H9 (cell line): ENCODE results near the gene HAUS7. TPM values are rescaled to one million over a fixed set of nuclear protein-coding genes. Genes with fewer than 3 reads are reported as not detected.

Experiments
- DNase-seq: peaks from one replicate; pipeline ENCODE4 v3.0.0-alpha.2; 2017
- H2AFZ ChIP-seq: one replicate; pipeline ENCODE4 v1.6.1; 2013; ENCODE audit warnings: mild to moderate bottlenecking, low read length, control low read depth, moderate library complexity
- H2AK5ac ChIP-seq: 2 replicates; pipeline ENCODE4 v1.6.1; 2013; ENCODE audit warnings: low read length, control low read depth, mixed read lengths; ENCODE audit not compliant: insufficient read length
- H2BK120ac ChIP-seq: one replicate; pipeline ENCODE4 v1.6.1; 2013; ENCODE audit warnings: low read depth, mild to moderate bottlenecking, low read length, control low read depth, inconsistent platforms; ENCODE audit not compliant: poor library complexity, severe bottlenecking
- H2BK12ac ChIP-seq: 2 replicates; pipeline ENCODE4 v1.6.1; 2013; ENCODE audit warnings: low read length, control low read depth, mixed read lengths, low read depth; ENCODE audit not compliant: insufficient read length
- H2BK15ac ChIP-seq: 2 replicates; pipeline ENCODE4 v1.6.1; 2013; ENCODE audit warnings: low read depth, low read length, control low read depth
- H2BK20ac ChIP-seq: one replicate; pipeline ENCODE4 v1.6.1; 2013; ENCODE audit warnings: low read depth, mild to moderate bottlenecking, low read length, control low read depth, inconsistent platforms; ENCODE audit not compliant: poor library complexity, severe bottlenecking
- H2BK5ac ChIP-seq: 2 replicates; pipeline ENCODE4 v1.6.1; 2013; ENCODE audit warnings: low read length, control low read depth, mixed read lengths; ENCODE audit not compliant: insufficient read length
- H3K14ac ChIP-seq: 2 replicates; pipeline ENCODE4 v1.6.1; 2013; ENCODE audit warnings: low read length, control low read depth; ENCODE audit not compliant: insufficient read depth
- H3K18ac ChIP-seq: 2 replicates; pipeline ENCODE4 v1.6.1; 2013; ENCODE audit warnings: low read depth, mild to moderate bottlenecking, mixed read lengths, low read length, control low read depth; ENCODE audit not compliant: insufficient read length
- H3K23ac ChIP-seq: 2 replicates; pipeline ENCODE4 v1.6.1; 2013; ENCODE audit warnings: low read length, control low read depth, mixed read lengths, low read depth; ENCODE audit not compliant: insufficient read length
- H3K23me2 ChIP-seq: 2 replicates; pipeline ENCODE4 v1.6.1; 2013; ENCODE audit warnings: low read depth, mild to moderate bottlenecking, mixed read lengths, low read length, control low read depth; ENCODE audit not compliant: insufficient read length, poor library complexity, severe bottlenecking
- H3K27ac ChIP-seq: 2 replicates; pipeline ENCODE4 v1.5.1; 2013; ENCODE audit warnings: low read length, control low read depth, mixed read lengths, low read depth; ENCODE audit not compliant: insufficient read length
- H3K27me3 ChIP-seq: 2 replicates; pipeline ENCODE4 v1.6.1; 2013; ENCODE audit warnings: low read length, control low read depth, inconsistent platforms; ENCODE audit not compliant: insufficient read depth
- H3K4ac ChIP-seq: 2 replicates; pipeline ENCODE4 v1.6.1; 2013; ENCODE audit warnings: low read depth, mild to moderate bottlenecking, control low read depth, inconsistent platforms, low read length, moderate library complexity
- H3K4me1 ChIP-seq: 2 replicates; pipeline ENCODE4 v1.6.1; 2013; ENCODE audit warnings: low read length, control low read depth, inconsistent platforms; ENCODE audit not compliant: insufficient read depth
- H3K4me2 ChIP-seq: 2 replicates; pipeline ENCODE4 v1.6.1; 2013; ENCODE audit warnings: low read length, control low read depth, mixed read lengths; ENCODE audit not compliant: insufficient read length, insufficient read depth
- H3K56ac ChIP-seq: 2 replicates; pipeline ENCODE4 v1.6.1; 2013; ENCODE audit warnings: low read depth, mild to moderate bottlenecking, mixed read lengths, low read length, control low read depth; ENCODE audit not compliant: insufficient read length
- H3K79me1 ChIP-seq: 2 replicates; pipeline ENCODE4 v1.6.1; 2013; ENCODE audit warnings: low read depth, mild to moderate bottlenecking, moderate library complexity, low read length, control low read depth, inconsistent platforms; ENCODE audit not compliant: insufficient read depth, poor library complexity, severe bottlenecking
- H3K79me2 ChIP-seq: 2 replicates; pipeline ENCODE4 v1.6.1; 2013; ENCODE audit warnings: low read length, control low read depth, inconsistent platforms; ENCODE audit not compliant: insufficient read depth
- H3K9ac ChIP-seq: 2 replicates; pipeline ENCODE4 v1.6.1; 2013; ENCODE audit warnings: low read length, control low read depth, mixed read lengths; ENCODE audit not compliant: insufficient read length; ENCODE audit errors: extremely low read depth
- H3K9me3 ChIP-seq: one replicate; pipeline ENCODE4 v1.6.1; 2013; ENCODE audit warnings: low read depth, low read length, inconsistent platforms; ENCODE audit not compliant: control insufficient read depth
- H3T11ph ChIP-seq: one replicate; pipeline ENCODE4 v1.6.1; 2013; ENCODE audit warnings: mild to moderate bottlenecking, low read length, control low read depth, inconsistent platforms
- H4K20me1 ChIP-seq: one replicate; pipeline ENCODE4 v1.6.1; 2013; ENCODE audit not compliant: control insufficient read depth, insufficient read length, insufficient read depth
- H4K5ac ChIP-seq: 2 replicates; pipeline ENCODE4 v1.6.1; 2013; ENCODE audit warnings: low read depth, mild to moderate bottlenecking, mixed read lengths, low read length, control low read depth; ENCODE audit not compliant: insufficient read length
- H4K8ac ChIP-seq: replicated peaks from 2 replicates; pipeline ENCODE4 v1.6.1; 2013; ENCODE audit warnings: low read length, control low read depth, mixed read lengths, low read depth; ENCODE audit not compliant: insufficient read length
- H4K91ac ChIP-seq: 2 replicates; pipeline ENCODE4 v1.6.1; 2013; ENCODE audit warnings: low read depth, mild to moderate bottlenecking, moderate library complexity, mixed read lengths, low read length, control low read depth; ENCODE audit not compliant: insufficient read length
- H3K27ac Mint-ChIP-seq, 3 experiments: 2 replicates in 2 of 3; 3 replicates in 1 of 3; pipeline ENCODE4 v1.8.0; 2020 to 2021; ENCODE audit warnings: mixed read lengths in 3 of 3, mild to moderate bottlenecking in 1 of 3, moderate library complexity in 1 of 3
- H3K27me3 Mint-ChIP-seq: 2 replicates; pipeline ENCODE4 v1.8.0; 2021; ENCODE audit warnings: low read depth, mild to moderate bottlenecking, moderate library complexity, mixed read lengths
- H3K36me3 Mint-ChIP-seq, 3 experiments: 2 replicates in 2 of 3; 3 replicates in 1 of 3; pipeline ENCODE4 v1.8.0; 2020 to 2021; ENCODE audit warnings: low read depth in 3 of 3, mixed read lengths in 3 of 3; ENCODE audit not compliant: insufficient read depth in 1 of 3
- H3K4me1 Mint-ChIP-seq, 2 experiments: 2 replicates each; pipeline ENCODE4 v1.8.0; 2020; ENCODE audit warnings: mixed read lengths in 2 of 2
- H3K4me3 Mint-ChIP-seq, 2 experiments: 2 replicates in 1 of 2; 3 replicates in 1 of 2; pipeline ENCODE4 v1.8.0; 2020 to 2021; ENCODE audit warnings: mild to moderate bottlenecking in 2 of 2, mixed read lengths in 2 of 2, moderate library complexity in 1 of 2
- H3K9me3 Mint-ChIP-seq, 2 experiments: 2 replicates in 1 of 2; 3 replicates in 1 of 2; pipeline ENCODE4 v1.8.0; 2020; ENCODE audit warnings: mild to moderate bottlenecking in 2 of 2, mixed read lengths in 2 of 2, moderate library complexity in 1 of 2
- CTCF ChIP-seq: fragments of 200-600 bp; sonication (generic); conservative IDR thresholded peaks from 3 replicates; pipeline ENCODE4 v1.8.0; 2021; ENCODE audit warnings: antibody characterized with exemption, mild to moderate bottlenecking
- WGBS: extraction: QIAGEN DNeasy Blood & Tissue Kit; methylation state at CpG from one replicate; pipeline ENCODE4 v1.1.7; 2013; ENCODE audit warnings: missing lambda C conversion rate, low lambda C conversion rate, mixed read lengths; ENCODE audit not compliant: insufficient read length; ENCODE audit errors: extremely low coverage; 5-methylcytosine and 5-hydroxymethylcytosine counted together
- total RNA-seq: library from RNA; stranded (reverse); gene quantifications from 2 replicates; pipeline ENCODE4 v1.2.1, GENCODE V29; 2021

The HAUS7 gene
- total RNA-seq, 1 experiment from 2014 or later: 45.3 TPM

GRCh38 chrX:153455571-153455970 lies 14.8 kb downstream of the HAUS7 start:
- Histone ChIP-seq H4K5ac (no peak overlapping the region), H3K18ac (no peak overlapping the region), H2AFZ (no peak overlapping the region), H4K8ac (no peak overlapping the region), H3K56ac (no peak overlapping the region), H3K4ac (no peak overlapping the region), H3K79me2 (no peaks in the 10 kb centered on the region), H2BK12ac (no peak overlapping the region), H3K23me2 (no peaks in the 10 kb centered on the region), H3K23ac (no peak overlapping the region), H2BK20ac (no peak overlapping the region), H4K20me1 (no peaks in the 10 kb centered on the region), H2BK5ac (no peak overlapping the region), H3K4me2 (no peak overlapping the region), H3K14ac (no peak overlapping the region), H3K27me3 (no peaks in the 10 kb centered on the region), H3K9me3 (peaks cover 44% of the 10 kb centered on the region), H2BK120ac (no peak overlapping the region), H2AK5ac (no peak overlapping the region), H3K4me1 (no peaks in the 10 kb centered on the region), H3K79me1 (no peaks in the 10 kb centered on the region), H3K27ac (no peak overlapping the region), H3K9ac (no peak overlapping the region), H4K91ac (no peak overlapping the region), H3T11ph (no peak overlapping the region), H2BK15ac (no peak overlapping the region)
- Mint-ChIP-seq H3K27ac (no peak overlapping the region), H3K36me3 (peaks cover 27 to 57% (median 38%) of the 10 kb centered on the region in 3 experiments), H3K4me3 (no peak overlapping the region), H3K9me3 (peaks cover 73 to 84% of the 10 kb centered on the region in 2 experiments), H3K4me1 (no peaks in the 10 kb centered on the region), H3K27me3 (no peaks in the 10 kb centered on the region)
- no peak for DNase-seq
- no peak for TF ChIP-seq CTCF
- WGBS: no CpG with 5 or more reads among the region's 16 CpGs
